NCI-H146 treated with DMSO at 0.1 percent for 48 hours (cell line): ENCODE data around the gene YEATS2.
A peak's percentile ranks its signal among the peaks of the same experiment; 100 is the strongest.
"Not testable (repeated sequence)": the region's sequence is repeated elsewhere in the genome, so short reads cannot be mapped to it uniquely, and the experiment has no call there.

Experiments
- DNase-seq: peaks from one replicate; lab custom pipeline; 2025; ENCODE audit not compliant: unreplicated experiment; lab: John Stamatoyannopoulos, UW

YEATS2 gene

GRCh38 chr3:183711516-183711915 is 13.9 kb downstream of the YEATS2 start:
- DNase-seq = no peak

GRCh38 chr3:183714622-183715021 is 17.0 kb downstream of the YEATS2 start:
- no peak for DNase-seq

- no peak for DNase-seq
These were observed 20.4 kb downstream of the YEATS2 start for GRCh38 chr3:183718012-183718411.

GRCh38 chr3:183725387-183725786 is 27.8 kb downstream of the YEATS2 start:
- no peak for DNase-seq

GRCh38 chr3:183728204-183728603 is 30.6 kb downstream of the YEATS2 start:
- DNase-seq = no peak

GRCh38 chr3:183730361-183730760 is 32.8 kb downstream of the YEATS2 start:
- no peak for DNase-seq

- DNase-seq = no peak
These were observed 34.0 kb downstream of the YEATS2 start for GRCh38 chr3:183731611-183732010.

- no peak for DNase-seq
These were observed 36.0 kb downstream of the YEATS2 start for GRCh38 chr3:183733553-183733952.

- DNase-seq = no peak
These were observed 37.3 kb downstream of the YEATS2 start for GRCh38 chr3:183734750-183735494.

- no peak for DNase-seq
These were observed 39.5 kb downstream of the YEATS2 start for GRCh38 chr3:183737116-183737515.

GRCh38 chr3:183740154-183740553 is 42.6 kb downstream of the YEATS2 start:
- not testable (repeated sequence) for DNase-seq

- no peak for DNase-seq
These were observed 45.6 kb downstream of the YEATS2 start for GRCh38 chr3:183743231-183743630.

- no peak for DNase-seq
These were observed 47.9 kb downstream of the YEATS2 start for GRCh38 chr3:183745300-183746098.

GRCh38 chr3:183754052-183754451 is 56.5 kb downstream of the YEATS2 start:
- DNase-seq = no peak

GRCh38 chr3:183762304-183762703 is 64.7 kb downstream of the YEATS2 start:
- no peak for DNase-seq

GRCh38 chr3:183764847-183765731 is 67.5 kb downstream of the YEATS2 start:
- no peak for DNase-seq

- DNase-seq = no peak
These were observed 68.5 kb downstream of the YEATS2 start for GRCh38 chr3:183766107-183766506.

- peak; percentile 75 for DNase-seq
These were observed 69.4 kb downstream of the YEATS2 start for GRCh38 chr3:183766745-183767606.

GRCh38 chr3:183768114-183768513 is 70.5 kb downstream of the YEATS2 start:
- DNase-seq = no peak

GRCh38 chr3:183769453-183769852 is 71.9 kb downstream of the YEATS2 start:
- DNase-seq = no peak
